Upper lobe of left lung (tissue), 6 donors: Measurements from ENCODE around the gene PRSS33. TPM values are rescaled to one million over a fixed set of nuclear protein-coding genes. Genes with fewer than 3 reads are reported as not detected.

Experiments
- ATAC-seq, 2 donors: fragments of 200-7000 bp; cut with Tn5 transposase; one replicate each; pipeline ENCODE4 v1.9.1; 2022; ENCODE audit warnings: mild to moderate bottlenecking in 2 of 2, moderate library complexity in 2 of 2; ENCODE audit not compliant: low FRiP score in 2 of 2
- DNase-seq, 2 donors: peaks; one replicate each; pipeline ENCODE4 v3.0.0-alpha.2; 2019 to 2020
- H3K27ac ChIP-seq, 4 donors: fragments of 200-600 bp; sonication (generic); one replicate each; pipeline ENCODE4 v1.5.1; 2016 to 2019
- H3K27me3 ChIP-seq, 4 donors: fragments of 200-600 bp; sonication (generic); one replicate each; pipeline ENCODE4 v1.5.1; 2017 to 2019
- H3K36me3 ChIP-seq, 4 donors: fragments of 200-600 bp; sonication (generic); one replicate each; pipeline ENCODE4 v1.5.1; 2016 to 2019
- H3K4me1 ChIP-seq, 4 donors: fragments of 200-600 bp; sonication (generic); one replicate each; pipeline ENCODE4 v1.5.1; 2018 to 2019
- H3K4me3 ChIP-seq, 4 donors: fragments of 200-600 bp; sonication (generic); one replicate each; pipeline ENCODE4 v1.5.1; 2017 to 2019; ENCODE audit warnings: mild to moderate bottlenecking in 2 of 4, moderate library complexity in 1 of 4
- H3K9me3 ChIP-seq, 4 donors: fragments of 200-600 bp; sonication (generic); one replicate each; pipeline ENCODE4 v1.5.1; 2018 to 2019
- EP300 ChIP-seq, 4 donors: sonication (generic); formaldehyde crosslinking; IDR thresholded peaks; one replicate each; pipeline ENCODE4 v1.5.1; 2017; ENCODE audit warnings: antibody characterized with exemption in 4 of 4, control low read depth in 2 of 4
- POLR2A ChIP-seq, 4 donors: fragments of 450-650 bp; IDR thresholded peaks; one replicate each; pipeline ENCODE4 v1.5.1; 2016 to 2017; ENCODE audit warnings: antibody characterized with exemption in 4 of 4, mild to moderate bottlenecking in 2 of 4
- POLR2AphosphoS5 ChIP-seq, 2 donors: sonication (generic); formaldehyde crosslinking; IDR thresholded peaks; one replicate each; pipeline ENCODE4 v1.5.1; 2017; ENCODE audit warnings: antibody characterized with exemption in 2 of 2
- WGBS, 2 donors: methylation state at CpG; one replicate each; pipeline ENCODE4 v1.1.5; 2017 to 2018; 5-methylcytosine and 5-hydroxymethylcytosine counted together
- total RNA-seq, 6 donors: library from RNA; depleted of rRNA in 4 of 6; stranded (reverse); fragments of >200 nt in 4 of 6; gene quantifications; one replicate each; pipeline versions ENCODE4 v1.1.0 to v1.2.1, GENCODE V29; 2016 to 2021
- TF ChIP-seq, protein P1 (sequence below), 6 experiments: fragments of 450-650 bp in 4 of 6; fragments of 200-600 bp in 2 of 6; sonication (generic) in 2 of 6; IDR thresholded peaks; one replicate each; pipeline ENCODE4 v1.5.1; 2016 to 2019; ENCODE audit warnings: antibody characterized with exemption in 6 of 6
- donor health status: DM: no; HTN: no; CAD: no; lungs with moderate emphysema.
- donor health status: DM: no; HTN: yes; CAD: no; lungs with severe emphysema.

The PRSS33 gene
- total RNA-seq, 6 donors from 2014 or later, result 0.20 to 0.92 TPM; not detected in 4

DNA sequence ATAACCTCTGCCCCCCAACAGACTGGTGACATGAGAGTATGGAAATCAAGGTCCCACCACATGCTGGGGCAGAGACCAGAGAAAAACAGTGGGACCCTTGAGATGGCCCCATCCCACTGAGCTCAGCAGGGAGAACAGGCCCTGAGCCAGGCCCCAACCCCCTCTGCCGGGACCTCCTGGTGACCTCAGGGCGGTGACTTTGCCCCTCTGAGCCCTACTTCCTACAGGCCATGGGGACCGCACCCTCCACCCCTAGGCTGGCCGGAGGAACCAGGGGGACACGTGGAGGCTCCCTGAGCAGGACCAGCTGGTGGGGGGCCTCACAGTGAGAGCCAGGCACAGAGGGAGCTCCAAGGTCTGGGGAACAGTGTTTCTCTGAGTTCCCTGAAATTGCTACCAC is 48.7 kb downstream of the PRSS33 start:
- Histone ChIP-seq H3K36me3 (no peaks in the 10 kb centered on the region), H3K4me1 (no peaks in the 10 kb centered on the region), H3K27ac (no peak overlapping the region), H3K9me3 (no peaks in the 10 kb centered on the region), H3K27me3 (no peaks in the 10 kb centered on the region), H3K4me3 (no peak overlapping the region)
- DNase-seq, result no peak
- ATAC-seq, result no peak
- WGBS, 2 donors, result 82% methylated on average over 5 of the region's 5 CpGs; no CpG with 5 or more reads in 1 of the 2 donors
- TF ChIP-seq, protein P1, sequence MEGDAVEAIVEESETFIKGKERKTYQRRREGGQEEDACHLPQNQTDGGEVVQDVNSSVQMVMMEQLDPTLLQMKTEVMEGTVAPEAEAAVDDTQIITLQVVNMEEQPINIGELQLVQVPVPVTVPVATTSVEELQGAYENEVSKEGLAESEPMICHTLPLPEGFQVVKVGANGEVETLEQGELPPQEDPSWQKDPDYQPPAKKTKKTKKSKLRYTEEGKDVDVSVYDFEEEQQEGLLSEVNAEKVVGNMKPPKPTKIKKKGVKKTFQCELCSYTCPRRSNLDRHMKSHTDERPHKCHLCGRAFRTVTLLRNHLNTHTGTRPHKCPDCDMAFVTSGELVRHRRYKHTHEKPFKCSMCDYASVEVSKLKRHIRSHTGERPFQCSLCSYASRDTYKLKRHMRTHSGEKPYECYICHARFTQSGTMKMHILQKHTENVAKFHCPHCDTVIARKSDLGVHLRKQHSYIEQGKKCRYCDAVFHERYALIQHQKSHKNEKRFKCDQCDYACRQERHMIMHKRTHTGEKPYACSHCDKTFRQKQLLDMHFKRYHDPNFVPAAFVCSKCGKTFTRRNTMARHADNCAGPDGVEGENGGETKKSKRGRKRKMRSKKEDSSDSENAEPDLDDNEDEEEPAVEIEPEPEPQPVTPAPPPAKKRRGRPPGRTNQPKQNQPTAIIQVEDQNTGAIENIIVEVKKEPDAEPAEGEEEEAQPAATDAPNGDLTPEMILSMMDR (IDR thresholded peaks at IDR 0.05), result no peak
- no peak for TF ChIP-seq POLR2A (IDR thresholded peaks at IDR 0.05)
- TF ChIP-seq POLR2AphosphoS5 (IDR thresholded peaks at IDR 0.05), result no peak
- TF ChIP-seq EP300 (IDR thresholded peaks at IDR 0.05), result no peak

DNA sequence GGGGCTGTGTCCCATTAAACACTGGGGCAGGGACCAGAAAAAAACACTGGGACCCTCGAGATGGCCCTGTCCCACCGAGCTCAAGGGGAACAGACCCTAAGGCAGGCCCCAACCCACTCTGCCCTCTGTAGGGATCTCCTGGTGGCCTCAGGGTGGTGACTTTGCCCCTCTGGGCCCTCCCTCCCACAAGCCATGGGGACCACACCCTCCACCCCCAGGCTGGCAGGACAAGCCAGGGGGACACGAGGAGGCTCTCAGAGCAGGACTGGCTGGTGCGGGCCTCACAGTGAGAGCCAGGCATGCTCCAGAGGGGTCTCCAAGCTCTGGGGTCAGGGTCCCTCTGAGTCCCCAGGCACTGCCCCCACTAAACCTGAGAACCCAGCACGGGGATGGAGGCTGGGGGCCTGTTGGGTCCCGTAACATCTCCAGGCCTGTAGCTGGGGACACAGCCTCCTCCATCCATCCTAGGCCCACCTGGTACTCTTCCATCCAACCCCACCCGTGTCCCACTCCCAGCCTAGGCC is 49.4 kb downstream of the PRSS33 start:
- H3K4me1 ChIP-seq, result no peaks in the 10 kb centered on the region
- H3K36me3 ChIP-seq, result no peaks in the 10 kb centered on the region
- TF ChIP-seq, protein P1 (IDR thresholded peaks at IDR 0.05), result no peak
- no peak for TF ChIP-seq EP300 (IDR thresholded peaks at IDR 0.05)
- no peak for TF ChIP-seq POLR2AphosphoS5 (IDR thresholded peaks at IDR 0.05)
- TF ChIP-seq POLR2A (IDR thresholded peaks at IDR 0.05), result no peak
- H3K9me3 ChIP-seq, result no peaks in the 10 kb centered on the region
- H3K27me3 ChIP-seq, result no peaks in the 10 kb centered on the region
- 60 to 84% methylated on average over 1 to 5 of the region's 7 CpGs for WGBS, 2 donors
- no peak overlapping the region for H3K27ac ChIP-seq
- no peak for DNase-seq
- no peak overlapping the region for H3K4me3 ChIP-seq
- ATAC-seq, result no peak

DNA sequence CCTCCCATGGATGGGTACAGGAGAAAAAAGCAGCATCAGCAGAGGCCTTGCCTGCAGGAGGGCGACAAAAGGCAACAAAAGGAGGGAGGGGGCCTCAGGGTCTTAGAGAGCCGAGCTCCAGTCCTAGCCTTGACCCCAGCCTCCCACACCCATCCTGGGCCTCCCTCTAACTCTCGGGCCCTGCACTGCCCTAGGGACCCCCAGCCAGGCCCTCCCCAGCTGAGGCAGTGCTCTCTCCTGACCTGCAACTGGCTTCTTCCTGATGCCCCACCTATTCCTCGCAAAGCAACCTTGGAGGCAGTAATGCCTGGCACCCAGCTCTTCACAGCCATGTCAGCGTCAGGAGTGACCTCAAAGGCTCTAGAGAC is 50.1 kb downstream of the PRSS33 start:
- Histone ChIP-seq H3K36me3 (no peaks in the 10 kb centered on the region), H3K9me3 (no peaks in the 10 kb centered on the region), H3K4me3 (no peak overlapping the region), H3K4me1 (no peaks in the 10 kb centered on the region), H3K27ac (no peak overlapping the region), H3K27me3 (no peaks in the 10 kb centered on the region)
- WGBS, 2 donors, result 90 to 100% methylated on average over 3 to 5 of the region's 5 CpGs
- DNase-seq (no peak), ATAC-seq (no peak)
- no peak for TF ChIP-seq POLR2A (IDR thresholded peaks at IDR 0.05)
- TF ChIP-seq EP300 (IDR thresholded peaks at IDR 0.05), result no peak
- TF ChIP-seq, protein P1 (IDR thresholded peaks at IDR 0.05), result no peak
- no peak for TF ChIP-seq POLR2AphosphoS5 (IDR thresholded peaks at IDR 0.05)

DNA sequence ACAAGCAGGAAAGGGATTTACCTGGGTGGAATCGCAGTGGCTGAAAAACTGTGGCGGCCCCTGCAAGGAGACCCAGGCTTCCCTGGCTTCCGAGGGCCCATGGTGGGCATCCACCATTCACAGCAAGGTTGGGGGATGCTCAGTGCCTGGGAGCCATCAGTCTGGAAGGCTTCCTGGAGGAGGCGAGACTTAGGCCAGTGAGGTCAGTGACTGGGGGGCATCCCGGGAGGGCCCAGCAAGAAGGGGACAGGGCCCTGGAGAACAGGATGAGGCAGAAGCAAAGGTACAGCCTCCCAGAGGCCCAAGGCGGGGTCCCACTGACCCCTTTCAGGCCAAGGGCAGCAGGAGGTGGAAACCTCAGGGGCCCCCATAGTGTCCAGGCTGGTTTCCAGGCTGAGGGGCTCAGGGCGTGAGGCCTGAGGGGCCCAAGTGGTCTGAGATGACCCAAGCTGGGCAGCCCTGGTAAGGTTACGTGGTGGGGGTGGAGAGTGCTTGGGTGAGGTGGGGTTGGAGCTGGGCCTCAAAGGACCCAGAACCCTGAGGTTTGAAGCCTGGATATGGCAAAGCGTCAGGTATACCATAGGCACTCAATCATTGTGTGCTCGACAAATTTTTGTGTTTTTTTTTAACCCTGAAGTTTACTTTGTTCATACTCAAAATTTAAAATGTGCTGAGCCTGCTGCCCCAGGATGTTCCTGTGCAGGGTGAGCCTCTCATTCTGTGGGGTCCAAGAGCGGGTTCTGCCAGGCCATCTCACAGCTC is 50.7 kb downstream of the PRSS33 start:
- H3K27me3 ChIP-seq, result no peaks in the 10 kb centered on the region
- ATAC-seq, result no peak

More for the DNA sequence above, 50.7 kb downstream of the PRSS33 start:
- WGBS, 2 donors, result 92 to 93% methylated on average over 10 to 11 of the region's 11 CpGs
- H3K27ac ChIP-seq, result no peak overlapping the region
- no peaks in the 10 kb centered on the region for H3K9me3 ChIP-seq
- H3K4me1 ChIP-seq, result no peaks in the 10 kb centered on the region
- no peak for DNase-seq
- TF ChIP-seq EP300 (IDR thresholded peaks at IDR 0.05), result no peak
- TF ChIP-seq, protein P1 (IDR thresholded peaks at IDR 0.05), result no peak
- TF ChIP-seq POLR2AphosphoS5 (IDR thresholded peaks at IDR 0.05), result no peak
- no peak for TF ChIP-seq POLR2A (IDR thresholded peaks at IDR 0.05)
- H3K4me3 ChIP-seq, result no peak overlapping the region
- H3K36me3 ChIP-seq, result no peaks in the 10 kb centered on the region
